CD4-positive, alpha-beta memory T cell (primary cell): ENCODE results near the gene ELMOD1. TPM values are rescaled to one million over a fixed set of nuclear protein-coding genes. Genes with fewer than 3 reads are reported as not detected.

Source experiments
- CTCF ChIA-PET: fragments of 350-600 bp; sonication (Branson Sonifier 250); formaldehyde crosslinking; loops from one replicate; lab custom pipeline; 2021; ENCODE audit warnings: inconsistent platforms; ENCODE audit not compliant: partially characterized antibody; lab: Charles Lee
- POLR2A ChIA-PET: fragments of 350-600 bp; sonication (Branson Sonifier 250); formaldehyde crosslinking; loops from one replicate; lab custom pipeline; 2021; ENCODE audit not compliant: partially characterized antibody; lab: Charles Lee
- DNase-seq, 5 donors: peaks; one replicate each; pipeline versions ENCODE4 v3.0.0 to v3.0.0-alpha.2; 2020 to 2022; ENCODE audit warnings: mixed read lengths in 1 of 5
- H3K27ac ChIP-seq: one replicate; pipeline ENCODE4 v1.7.0; 2013; ENCODE audit warnings: low read depth, low read length
- H3K27me3 ChIP-seq: 2 replicates; pipeline ENCODE4 v1.7.0; 2013; ENCODE audit warnings: mild to moderate bottlenecking, low read length, moderate library complexity; ENCODE audit not compliant: insufficient read depth
- H3K36me3 ChIP-seq: 2 replicates; pipeline ENCODE4 v1.7.0; 2013; ENCODE audit warnings: mild to moderate bottlenecking, low read length, moderate library complexity; ENCODE audit not compliant: insufficient read depth
- H3K4me1 ChIP-seq: 2 replicates; pipeline ENCODE4 v1.7.0; 2013; ENCODE audit warnings: mild to moderate bottlenecking, low read length, moderate library complexity; ENCODE audit not compliant: insufficient read depth
- H3K4me3 ChIP-seq, 2 donors: one replicate each; pipeline ENCODE4 v1.7.0; 2013; ENCODE audit warnings: low read length in 2 of 2, mild to moderate bottlenecking in 1 of 2
- H3K9me3 ChIP-seq, 2 donors: one replicate each; pipeline ENCODE4 v1.7.0; 2013; ENCODE audit warnings: low read length in 2 of 2, control low read depth in 1 of 2; ENCODE audit not compliant: control insufficient read depth in 1 of 2
- H3K27ac Mint-ChIP-seq, 7 donors: one replicate each; pipeline ENCODE4 v1.8.0; 2020 to 2021; ENCODE audit warnings: mixed read lengths in 7 of 7, mild to moderate bottlenecking in 6 of 7, inconsistent platforms in 3 of 7, moderate library complexity in 3 of 7
- H3K27me3 Mint-ChIP-seq, 2 donors: one replicate each; pipeline ENCODE4 v1.8.0; 2020 to 2021; ENCODE audit warnings: mixed read lengths in 2 of 2
- H3K36me3 Mint-ChIP-seq, 2 donors: one replicate each; pipeline ENCODE4 v1.8.0; 2020 to 2021; ENCODE audit warnings: mixed read lengths in 2 of 2, inconsistent platforms in 1 of 2, mild to moderate bottlenecking in 1 of 2
- H3K4me1 Mint-ChIP-seq, 4 donors: one replicate each; pipeline ENCODE4 v1.8.0; 2020 to 2021; ENCODE audit warnings: mixed read lengths in 4 of 4, mild to moderate bottlenecking in 1 of 4
- H3K4me3 Mint-ChIP-seq, 8 donors: one replicate each; pipeline ENCODE4 v1.8.0; 2020 to 2021; ENCODE audit warnings: mixed read lengths in 8 of 8, mild to moderate bottlenecking in 7 of 8, moderate library complexity in 6 of 8, inconsistent platforms in 3 of 8
- H3K9me3 Mint-ChIP-seq, 8 donors: one replicate each; pipeline ENCODE4 v1.8.0; 2020 to 2021; ENCODE audit warnings: mixed read lengths in 8 of 8, mild to moderate bottlenecking in 5 of 8, inconsistent platforms in 3 of 8, moderate library complexity in 1 of 8
- intact Hi-C: fragments of 100-400 bp; cut with micrococcal nuclease; formaldehyde crosslinking; loops from one replicate; pipeline ENCODE4 v1.15.1; 2023
- polyA plus RNA-seq, 2 donors: library from polyadenylated mRNA; unstranded; fragments of 300-500 nt; fragmentation: Illumina TruSeq; gene quantifications; one replicate each; pipeline ENCODE4 v1.2.3, GENCODE V29; 2021
- total RNA-seq, 2 experiments: library from RNA; stranded (reverse); gene quantifications; one replicate each; pipeline ENCODE4 v1.2.3, GENCODE V29; 2021

ELMOD1 gene
- total and polyA plus RNA-seq, 4 experiments from 2014 or later, result not detected

DNA sequence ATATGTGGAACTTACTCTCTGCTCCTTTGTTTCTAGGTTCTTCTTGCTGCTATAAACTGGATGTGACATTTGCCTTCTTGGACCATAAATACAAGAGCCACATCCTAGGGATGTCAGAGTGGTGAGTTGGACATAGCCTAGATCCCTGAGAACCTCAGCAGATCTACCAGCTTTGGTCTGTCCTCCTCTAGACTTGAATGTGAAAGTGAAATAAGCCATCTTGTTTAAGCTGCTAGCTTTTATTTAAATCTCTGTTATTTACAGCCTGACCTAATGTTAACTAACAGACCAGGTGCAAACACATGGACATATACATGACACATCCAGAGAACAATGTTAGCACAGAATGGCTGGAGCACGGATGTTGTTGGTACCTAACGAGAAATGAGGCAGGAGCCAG is 85.0 kb downstream of the ELMOD1 start:
- ChIA-PET CTCF (interaction anchor here (0.5 to 1.5 kb wide), 3 partner anchors 12 to 45 kb away, joined by 3 to 5 read pairs (median 3); no protein-coding TSS in a partner anchor), POLR2A (no interaction called here)
- H3K36me3 ChIP-seq, result no peaks in the 10 kb centered on the region
- Mint-ChIP-seq H3K36me3 (no peaks in the 10 kb centered on the region), H3K4me1 (peaks cover 0 to 3% (median under 1%) of the 10 kb centered on the region in 4 donors), H3K9me3 (peaks cover 0 to 3% (median 0%) of the 10 kb centered on the region in 8 donors), H3K4me3 (peak overlapping the region in 1 of 8 donors; percentile 22), H3K27ac (no peak overlapping the region), H3K27me3 (peaks cover 7 to 20% of the 10 kb centered on the region in 2 donors)
- H3K4me3 ChIP-seq, result no peak overlapping the region
- no peaks in the 10 kb centered on the region for H3K27me3 ChIP-seq
- no peaks in the 10 kb centered on the region for H3K4me1 ChIP-seq
- H3K27ac ChIP-seq, result no peak overlapping the region
- intact Hi-C loops, result no loop called here
- DNase-seq, result no peak
- no peaks in the 10 kb centered on the region for H3K9me3 ChIP-seq

DNA sequence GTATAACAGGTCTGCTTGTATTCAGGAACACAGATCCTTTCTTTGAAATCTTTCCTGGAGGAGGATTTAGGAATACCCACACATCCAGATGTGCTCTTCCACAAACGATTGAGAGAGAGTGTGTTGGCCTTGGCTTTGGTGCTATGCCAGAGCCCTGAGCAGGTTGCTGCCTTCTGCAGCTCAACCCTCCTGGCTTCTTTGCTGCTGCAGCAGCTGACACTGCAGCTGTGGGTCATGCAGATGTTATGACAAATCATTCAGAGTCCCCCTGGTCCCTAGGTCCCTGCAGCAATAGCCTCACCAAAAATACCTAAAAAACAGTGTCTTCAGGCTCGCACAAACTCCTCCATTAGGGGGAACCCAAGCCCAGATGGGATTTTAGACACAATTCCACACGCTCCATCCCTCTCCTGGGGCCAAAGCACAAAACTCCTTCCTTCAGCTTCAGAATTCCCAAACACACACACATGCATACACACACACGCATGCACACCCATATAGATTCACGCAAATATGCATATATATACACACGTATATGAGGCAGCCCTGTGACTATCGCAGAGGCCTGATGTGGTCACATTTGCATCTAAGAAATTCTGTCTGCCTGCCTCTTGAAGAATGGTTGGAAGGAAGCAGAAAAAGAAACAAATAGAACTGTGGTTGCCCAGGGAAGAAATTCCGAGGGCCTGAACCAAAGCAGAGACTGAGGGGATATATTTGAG is 85.5 kb downstream of the ELMOD1 start:
- H3K9me3 Mint-ChIP-seq, result peaks cover 0 to 3% (median 0%) of the 10 kb centered on the region in 8 donors
- Histone ChIP-seq H3K36me3 (no peaks in the 10 kb centered on the region), H3K27me3 (no peaks in the 10 kb centered on the region), H3K9me3 (no peaks in the 10 kb centered on the region), H3K4me1 (no peaks in the 10 kb centered on the region), H3K27ac (no peak overlapping the region), H3K4me3 (no peak overlapping the region)
- peaks cover 0 to 3% (median under 1%) of the 10 kb centered on the region in 4 donors for H3K4me1 Mint-ChIP-seq
- DNase-seq, result no peak
- POLR2A ChIA-PET, result no interaction called here
- no peaks in the 10 kb centered on the region for H3K36me3 Mint-ChIP-seq
- H3K4me3 Mint-ChIP-seq, result peak overlapping the region in 1 of 8 donors; percentile 22
- peaks cover 7 to 20% of the 10 kb centered on the region in 2 donors for H3K27me3 Mint-ChIP-seq
- intact Hi-C loops, result no loop called here
- CTCF ChIA-PET, result interaction anchor here (0.5 kb wide), 1 partner anchor 46 kb away, joined by 3 read pairs; no protein-coding TSS in a partner anchor
- no peak overlapping the region for H3K27ac Mint-ChIP-seq

- ChIA-PET POLR2A (no interaction called here), CTCF (no interaction called here)
- intact Hi-C loops, result no loop called here
- Histone ChIP-seq H3K27me3 (no peaks in the 10 kb centered on the region), H3K4me1 (no peaks in the 10 kb centered on the region), H3K27ac (no peak overlapping the region), H3K9me3 (no peaks in the 10 kb centered on the region), H3K36me3 (no peaks in the 10 kb centered on the region), H3K4me3 (no peak overlapping the region)
- H3K9me3 Mint-ChIP-seq, result peaks cover 0 to 3% (median 0%) of the 10 kb centered on the region in 8 donors
- H3K27ac Mint-ChIP-seq, result no peak overlapping the region
- DNase-seq, result no peak
- H3K36me3 Mint-ChIP-seq, result no peaks in the 10 kb centered on the region
- peaks cover 3 to 20% of the 10 kb centered on the region in 2 donors for H3K27me3 Mint-ChIP-seq
- peaks cover 0 to 3% (median under 1%) of the 10 kb centered on the region in 4 donors for H3K4me1 Mint-ChIP-seq
- no peak overlapping the region for H3K4me3 Mint-ChIP-seq
These were observed 87.1 kb downstream of the ELMOD1 start for GRCh38 chr11:107677924-107678631.

- no peak overlapping the region for H3K4me3 ChIP-seq
- H3K9me3 Mint-ChIP-seq, result peaks cover 0 to 3% (median 0%) of the 10 kb centered on the region in 8 donors
- no peaks in the 10 kb centered on the region for H3K9me3 ChIP-seq
- ChIA-PET POLR2A (no interaction called here), CTCF (no interaction called here)
- intact Hi-C loops, result no loop called here
- H3K27me3 Mint-ChIP-seq, result peaks cover 3 to 20% of the 10 kb centered on the region in 2 donors
- no peaks in the 10 kb centered on the region for H3K4me1 ChIP-seq
- peaks cover 0 to 3% (median under 1%) of the 10 kb centered on the region in 4 donors for H3K4me1 Mint-ChIP-seq
- no peaks in the 10 kb centered on the region for H3K36me3 Mint-ChIP-seq
- no peak overlapping the region for H3K27ac Mint-ChIP-seq
- no peaks in the 10 kb centered on the region for H3K36me3 ChIP-seq
- H3K4me3 Mint-ChIP-seq, result no peak overlapping the region
- H3K27me3 ChIP-seq, result no peaks in the 10 kb centered on the region
- no peak overlapping the region for H3K27ac ChIP-seq
- DNase-seq, result no peak
These were observed 87.7 kb downstream of the ELMOD1 start for GRCh38 chr11:107678632-107678971.

DNA sequence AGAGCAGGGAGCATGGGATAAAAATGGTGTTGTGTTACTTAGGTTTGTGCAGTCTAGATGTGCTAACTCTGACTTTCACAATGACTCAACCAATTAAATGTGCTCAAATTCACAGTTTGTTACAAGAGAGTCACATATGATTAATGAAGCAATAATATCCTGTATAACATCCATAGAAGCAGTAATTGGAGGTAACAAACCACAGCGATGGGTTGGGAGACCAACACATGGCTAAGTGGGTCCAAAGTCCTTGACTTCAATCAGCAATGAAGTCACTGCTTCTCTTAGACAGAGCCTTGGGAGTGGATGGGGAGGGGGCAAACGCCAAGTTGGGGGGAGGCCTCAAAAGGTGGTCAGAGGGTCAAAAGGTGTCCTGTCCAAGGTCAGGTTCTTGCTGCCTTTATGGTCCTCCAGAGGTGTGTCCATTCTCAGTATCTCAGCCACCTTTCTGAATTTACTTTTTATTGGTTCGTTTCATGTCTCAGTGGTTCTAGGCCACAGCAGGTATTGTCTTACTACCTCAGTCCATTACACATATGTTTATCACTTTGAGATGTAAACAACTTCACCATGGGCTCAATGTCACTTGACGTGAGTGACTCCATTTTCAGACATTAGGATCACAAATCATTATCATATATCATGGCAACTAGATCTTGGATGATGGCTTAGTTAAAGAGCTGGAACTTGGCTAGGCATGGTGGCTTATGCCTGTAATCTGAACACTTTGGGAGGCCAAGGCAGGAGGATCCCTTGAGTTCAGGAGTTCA is 88.5 kb downstream of the ELMOD1 start:
- DNase-seq, result no peak
- no peak overlapping the region for H3K27ac ChIP-seq
- H3K36me3 Mint-ChIP-seq, result no peaks in the 10 kb centered on the region
- H3K9me3 Mint-ChIP-seq, result peaks cover 0 to 3% (median 0%) of the 10 kb centered on the region in 8 donors
- peaks cover 0 to 3% (median under 1%) of the 10 kb centered on the region in 4 donors for H3K4me1 Mint-ChIP-seq
- H3K9me3 ChIP-seq, result no peaks in the 10 kb centered on the region
- no peak overlapping the region for H3K4me3 ChIP-seq
- H3K4me1 ChIP-seq, result no peaks in the 10 kb centered on the region
- peaks cover 3 to 15% of the 10 kb centered on the region in 2 donors for H3K27me3 Mint-ChIP-seq
- ChIA-PET CTCF (interaction anchor here (1.0 kb wide), 1 partner anchor 9 kb away, joined by 3 read pairs; no protein-coding TSS in a partner anchor), POLR2A (no interaction called here)
- H3K27ac Mint-ChIP-seq, result no peak overlapping the region
- no peaks in the 10 kb centered on the region for H3K27me3 ChIP-seq
- H3K36me3 ChIP-seq, result no peaks in the 10 kb centered on the region
- H3K4me3 Mint-ChIP-seq, result no peak overlapping the region
- intact Hi-C loops, result no loop called here

DNA sequence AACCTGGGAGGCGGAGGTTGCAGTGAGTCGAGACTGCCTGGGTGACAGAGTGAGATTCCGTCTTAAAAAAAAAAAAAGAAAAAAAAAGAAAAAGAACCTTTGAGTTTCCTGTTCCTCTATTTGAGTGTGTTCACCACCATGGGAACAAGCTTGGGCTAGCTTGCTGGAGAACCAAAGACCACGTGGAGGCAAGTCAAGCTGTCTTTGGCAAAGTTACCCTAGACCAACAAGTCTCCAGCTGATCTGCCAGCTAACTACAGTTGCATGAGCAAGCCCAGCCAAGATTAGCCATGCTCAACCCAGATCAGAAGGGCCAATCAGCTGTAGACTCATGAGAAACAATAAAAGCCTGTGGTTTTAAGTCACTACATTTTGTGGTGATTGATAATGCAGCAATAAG is 91.2 kb downstream of the ELMOD1 start:
- intact Hi-C loops, result no loop called here
- no peak overlapping the region for H3K4me3 Mint-ChIP-seq
- H3K9me3 Mint-ChIP-seq, result peaks cover 0 to 3% (median 0%) of the 10 kb centered on the region in 8 donors
- H3K4me3 ChIP-seq, result no peak overlapping the region
- H3K4me1 Mint-ChIP-seq, result no peaks in the 10 kb centered on the region
- H3K36me3 ChIP-seq, result no peaks in the 10 kb centered on the region
- ChIA-PET POLR2A (no interaction called here), CTCF (interaction anchor here (1.5 to 1.9 kb wide), 2 partner anchors 10 to 12 kb away, joined by 4 read pairs; no protein-coding TSS in a partner anchor)
- H3K9me3 ChIP-seq, result no peaks in the 10 kb centered on the region
- H3K27me3 Mint-ChIP-seq, result peaks cover 1 to 5% of the 10 kb centered on the region in 2 donors
- H3K27ac ChIP-seq, result no peak overlapping the region
- H3K36me3 Mint-ChIP-seq, result no peaks in the 10 kb centered on the region
- no peaks in the 10 kb centered on the region for H3K4me1 ChIP-seq
- H3K27me3 ChIP-seq, result no peaks in the 10 kb centered on the region
- DNase-seq, result no peak
- H3K27ac Mint-ChIP-seq, result no peak overlapping the region
